Renal cortex interstitium (tissue), 11 donors: ENCODE measurements around the gene SRA1. TPM values are rescaled to one million over a fixed set of nuclear protein-coding genes. Genes with fewer than 3 reads are reported as not detected.
A peak's percentile ranks its signal among the peaks of the same experiment; 100 is the strongest.
"Not testable (repeated sequence)": the region's sequence is repeated elsewhere in the genome, so short reads cannot be mapped to it uniquely, and the experiment has no call there.

ENCODE experiments used
- DNase-seq, 11 donors: peaks; one replicate each; pipeline ENCODE4 v3.0.0-alpha.2; 2013; ENCODE audit warnings: low read depth in 9 of 11, low spot score in 4 of 11; ENCODE audit errors: extremely low read depth in 1 of 11
- polyA plus RNA-seq, 3 donors: library from polyadenylated mRNA; unstranded; fragments of 120-200 nt; gene quantifications; one replicate each; pipeline ENCODE4 v1.2.1, GENCODE V29; 2013; ENCODE audit not compliant: insufficient read length in 3 of 3

SRA1 gene
- polyA plus RNA-seq, 3 donors, result 23.8 to 31.7 (median 27.1) TPM

DNA sequence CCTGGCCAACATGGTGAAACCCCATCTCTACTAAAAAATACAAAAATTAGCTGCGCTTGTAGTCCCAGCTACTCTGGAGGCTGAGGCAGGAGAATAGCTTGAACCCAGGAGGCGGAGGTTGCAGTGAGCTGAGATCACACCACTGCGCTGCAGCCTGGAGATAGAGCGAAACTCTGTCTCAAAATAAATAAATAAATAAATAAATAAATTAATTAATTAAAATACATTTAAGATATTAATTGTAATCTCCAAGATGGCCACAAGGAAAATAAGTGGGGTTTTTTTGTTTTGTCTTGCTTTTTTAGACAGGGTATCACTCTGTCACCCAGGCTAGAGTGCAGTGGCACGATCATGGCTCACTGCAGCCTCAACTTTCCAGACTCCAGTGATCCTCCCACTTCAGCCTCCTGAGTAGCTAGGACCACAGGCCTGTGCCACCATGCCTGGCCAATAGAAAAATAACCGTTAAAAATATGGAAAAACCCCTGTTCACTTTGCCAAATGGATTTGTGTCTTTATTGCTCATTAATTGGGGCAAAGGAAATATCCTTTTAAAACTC is 22.0 kb upstream of the SRA1 start:
- DNase-seq, result not testable (repeated sequence)

DNA sequence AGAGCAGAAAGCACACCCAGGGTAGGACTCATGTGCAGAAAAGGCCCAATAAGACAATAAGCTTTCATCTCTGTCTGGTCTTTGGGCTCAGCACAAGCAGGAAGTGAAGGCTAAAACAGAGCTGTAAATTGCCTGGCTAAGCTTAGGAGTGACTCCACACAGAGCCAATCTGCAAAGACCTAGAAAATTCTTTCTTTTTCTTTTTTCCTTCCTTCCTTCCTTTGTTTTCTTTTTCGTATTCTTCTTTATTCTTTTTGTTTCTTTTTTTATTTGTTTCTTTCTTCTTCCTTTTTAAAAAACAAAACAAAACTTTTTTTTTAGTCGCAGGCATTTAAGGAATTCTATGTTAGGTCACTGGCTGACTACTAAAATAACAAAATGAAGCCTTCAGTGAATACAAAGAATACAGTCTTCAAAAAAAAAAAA is 19.5 kb upstream of the SRA1 start:
- no peak for DNase-seq

DNA sequence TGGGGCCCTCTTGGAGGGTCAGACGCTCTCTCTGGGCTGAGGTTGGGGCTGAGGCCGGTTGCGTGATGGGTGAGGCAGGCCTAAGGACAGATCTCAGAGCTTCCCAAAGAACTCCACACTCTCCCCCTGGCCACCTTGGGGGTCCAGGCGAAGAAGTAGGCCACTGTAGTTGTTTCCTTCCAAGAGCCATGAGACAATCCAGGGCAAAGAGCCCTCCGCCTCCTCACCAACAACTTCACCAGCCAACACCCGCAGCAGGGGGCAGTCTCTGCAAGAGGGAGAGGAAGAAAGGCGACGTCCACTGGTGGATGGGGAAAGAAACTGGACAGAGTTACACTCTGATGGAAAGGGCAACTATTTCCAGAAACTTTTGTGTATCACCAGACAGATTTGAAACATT is 18.0 kb upstream of the SRA1 start:
- DNase-seq, result no peak

DNA sequence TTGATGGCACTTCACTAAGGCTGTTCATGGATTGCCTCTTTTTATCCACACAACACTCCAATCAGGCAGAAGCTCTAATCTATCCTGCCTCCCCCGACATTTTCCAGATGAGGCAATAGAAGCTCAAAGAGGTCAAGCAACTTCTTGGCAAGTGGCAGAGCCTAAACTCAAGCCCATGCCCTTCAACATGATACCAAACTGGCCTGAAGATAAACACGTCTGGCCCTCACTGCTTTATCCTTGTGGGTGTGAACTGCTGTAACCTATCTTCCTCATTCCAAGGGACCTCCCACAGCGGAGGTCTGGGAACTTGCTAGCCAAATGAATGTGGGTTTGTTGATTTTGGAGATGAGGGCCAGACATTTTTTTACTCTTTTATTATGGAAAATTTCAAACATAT is 16.9 kb upstream of the SRA1 start:
- no peak for DNase-seq

DNA sequence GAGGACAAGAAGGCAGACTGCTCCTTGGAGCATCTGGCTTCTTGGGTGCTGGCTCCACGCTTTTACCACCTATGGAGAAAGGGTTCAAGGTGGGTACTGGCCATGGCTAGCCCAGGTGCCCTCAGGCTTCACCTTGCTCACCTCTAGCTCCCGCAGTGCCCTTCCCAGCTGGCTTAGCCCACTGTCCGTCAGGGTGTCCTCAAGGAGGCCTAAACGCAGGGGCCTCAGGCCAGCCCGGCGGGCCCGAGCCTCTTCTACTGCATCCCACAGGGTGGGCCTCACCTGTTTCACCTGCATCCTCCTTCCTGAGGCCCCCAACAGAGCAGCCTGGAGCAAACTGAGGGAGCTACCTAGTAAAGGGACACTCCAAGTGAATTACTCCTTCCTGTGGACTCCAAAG is 16.4 kb upstream of the SRA1 start:
- DNase-seq, result no peak

DNA sequence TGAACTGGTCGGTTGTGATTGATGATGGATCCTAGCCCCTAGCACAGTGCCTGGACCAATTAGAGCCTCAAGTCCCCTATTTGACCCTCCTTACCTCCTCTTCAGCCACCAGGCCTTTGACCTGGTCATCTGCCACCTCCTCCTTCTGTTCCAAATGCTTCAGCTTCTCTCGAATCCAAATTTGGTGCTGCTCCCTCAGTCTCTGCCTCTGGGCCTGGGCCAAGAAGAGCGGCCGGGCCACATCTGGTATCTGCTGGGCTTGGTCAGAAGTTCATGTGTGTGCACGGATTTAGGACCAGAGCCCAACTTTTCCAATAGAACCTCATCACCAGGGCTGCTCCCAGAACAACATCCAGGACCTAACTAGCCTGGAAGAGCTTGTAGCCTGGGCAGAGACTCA is 13.8 kb upstream of the SRA1 start:
- no peak for DNase-seq

DNA sequence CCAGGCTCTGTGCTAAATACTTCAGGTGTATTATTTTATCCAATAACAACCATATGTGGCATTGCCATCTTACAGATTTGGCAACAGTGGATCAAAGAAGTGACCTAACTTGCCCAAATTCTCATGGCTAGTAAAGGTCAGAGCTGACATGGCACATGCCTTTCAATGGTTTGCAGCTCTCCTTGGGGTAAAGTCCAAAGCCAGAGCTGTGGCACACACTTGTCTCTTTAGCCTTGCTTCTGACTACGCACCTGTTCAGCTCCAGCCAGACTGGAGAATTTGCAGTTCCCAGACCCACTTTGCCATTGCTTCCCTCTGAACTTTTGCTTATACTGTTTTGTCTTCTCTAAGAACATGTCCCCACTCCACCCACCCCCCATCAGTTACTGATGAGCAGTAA is 13.2 kb upstream of the SRA1 start:
- DNase-seq, result no peak

DNA sequence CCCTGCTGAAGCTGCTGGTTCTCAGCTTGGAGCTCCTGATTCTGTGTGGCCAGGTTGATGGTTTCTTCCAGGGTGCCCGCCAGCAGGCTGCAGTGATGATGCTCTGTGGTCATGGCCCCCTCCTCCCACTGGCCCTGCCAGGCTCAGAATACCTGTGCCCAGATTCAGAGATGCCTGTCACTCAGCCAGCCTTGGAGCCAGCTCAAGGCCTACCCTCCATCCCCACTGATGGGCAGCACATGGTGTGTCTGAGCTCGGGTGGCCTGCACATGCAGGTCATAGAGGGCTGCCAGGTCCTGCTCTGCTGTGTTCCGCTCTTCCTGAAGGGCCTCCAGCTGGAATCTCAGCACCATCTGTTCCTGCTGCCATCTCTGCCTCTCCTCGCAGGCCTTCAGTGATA is 12.8 kb upstream of the SRA1 start:
- DNase-seq, result no peak

DNA sequence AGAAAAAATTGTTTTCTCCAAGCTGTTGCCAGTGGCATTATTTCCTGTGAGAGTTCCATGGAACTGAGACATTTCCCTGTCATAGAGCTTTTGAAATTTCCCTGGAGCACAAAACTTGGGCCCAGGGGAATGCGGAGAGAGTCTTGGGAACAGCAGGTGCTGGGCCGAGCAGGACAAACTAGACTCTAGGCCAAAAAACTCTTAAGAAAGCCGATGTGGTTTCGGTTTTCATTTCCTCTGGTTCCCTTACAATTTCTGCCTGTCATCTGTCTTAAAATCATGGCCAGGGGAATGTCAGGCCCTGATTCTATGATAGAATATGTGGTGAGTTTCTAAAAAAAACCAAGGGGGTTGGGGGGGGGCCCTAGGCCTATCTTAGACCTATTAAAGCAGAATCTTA is 11.9 kb upstream of the SRA1 start:
- DNase-seq, result no peak

DNA sequence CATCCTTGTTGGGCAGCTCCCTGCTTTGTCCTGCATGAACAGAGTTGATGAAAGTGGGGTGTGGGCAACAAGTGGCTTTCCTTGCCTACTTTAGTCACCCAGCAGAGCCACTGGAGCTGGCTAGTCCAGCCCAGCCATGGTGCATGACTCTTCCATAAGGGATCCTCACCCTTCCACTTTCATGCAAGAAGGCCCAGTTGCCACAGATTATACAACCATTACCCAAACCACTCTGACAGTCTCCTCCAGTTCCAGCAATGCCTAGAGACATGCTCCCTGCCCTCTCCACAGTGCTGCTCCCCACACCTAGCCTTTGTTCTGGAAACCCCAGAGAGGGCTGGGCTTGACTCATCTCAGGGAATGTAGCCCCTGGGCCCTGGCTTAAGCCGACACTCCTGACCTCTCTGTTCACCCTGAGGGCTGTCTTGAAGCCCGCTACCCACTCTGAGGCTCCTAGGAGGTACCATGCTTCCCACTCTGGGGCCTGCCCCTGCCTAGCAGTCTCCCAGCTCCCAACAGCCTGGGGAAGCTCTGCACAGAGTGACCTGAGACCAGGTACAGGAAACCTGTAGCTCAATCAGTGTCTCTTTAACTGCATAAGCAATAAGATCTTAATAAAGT is 11.3 kb upstream of the SRA1 start:
- no peak for DNase-seq

DNA sequence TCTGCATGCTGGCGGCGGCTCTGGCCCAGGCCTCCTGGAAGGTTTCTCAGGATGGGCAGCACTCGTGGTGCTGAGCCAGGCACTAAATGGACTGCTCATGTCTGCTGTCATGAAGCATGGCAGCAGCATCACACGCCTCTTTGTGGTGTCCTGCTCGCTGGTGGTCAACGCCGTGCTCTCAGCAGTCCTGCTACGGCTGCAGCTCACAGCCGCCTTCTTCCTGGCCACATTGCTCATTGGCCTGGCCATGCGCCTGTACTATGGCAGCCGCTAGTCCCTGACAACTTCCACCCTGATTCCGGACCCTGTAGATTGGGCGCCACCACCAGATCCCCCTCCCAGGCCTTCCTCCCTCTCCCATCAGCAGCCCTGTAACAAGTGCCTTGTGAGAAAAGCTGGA is 10.6 kb upstream of the SRA1 start:
- no peak for DNase-seq

DNA sequence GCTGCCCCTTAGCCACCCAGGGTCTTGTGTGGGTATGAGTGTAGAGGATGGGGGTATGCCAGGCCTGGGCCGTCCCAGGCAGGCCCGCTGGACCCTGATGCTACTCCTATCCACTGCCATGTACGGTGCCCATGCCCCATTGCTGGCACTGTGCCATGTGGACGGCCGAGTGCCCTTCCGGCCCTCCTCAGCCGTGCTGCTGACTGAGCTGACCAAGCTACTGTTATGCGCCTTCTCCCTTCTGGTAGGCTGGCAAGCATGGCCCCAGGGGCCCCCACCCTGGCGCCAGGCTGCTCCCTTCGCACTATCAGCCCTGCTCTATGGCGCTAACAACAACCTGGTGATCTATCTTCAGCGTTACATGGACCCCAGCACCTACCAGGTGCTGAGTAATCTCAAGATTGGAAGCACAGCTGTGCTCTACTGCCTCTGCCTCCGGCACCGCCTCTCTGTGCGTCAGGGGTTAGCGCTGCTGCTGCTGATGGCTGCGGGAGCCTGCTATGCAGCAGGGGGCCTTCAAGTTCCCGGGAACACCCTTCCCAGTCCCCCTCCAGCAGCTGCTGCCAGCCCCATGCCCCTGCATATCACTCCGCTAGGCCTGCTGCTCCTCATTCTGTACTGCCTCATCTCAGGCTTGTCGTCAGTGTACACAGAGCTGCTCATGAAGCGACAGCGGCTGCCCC is 10.0 kb upstream of the SRA1 start:
- DNase-seq, result no peak

DNA sequence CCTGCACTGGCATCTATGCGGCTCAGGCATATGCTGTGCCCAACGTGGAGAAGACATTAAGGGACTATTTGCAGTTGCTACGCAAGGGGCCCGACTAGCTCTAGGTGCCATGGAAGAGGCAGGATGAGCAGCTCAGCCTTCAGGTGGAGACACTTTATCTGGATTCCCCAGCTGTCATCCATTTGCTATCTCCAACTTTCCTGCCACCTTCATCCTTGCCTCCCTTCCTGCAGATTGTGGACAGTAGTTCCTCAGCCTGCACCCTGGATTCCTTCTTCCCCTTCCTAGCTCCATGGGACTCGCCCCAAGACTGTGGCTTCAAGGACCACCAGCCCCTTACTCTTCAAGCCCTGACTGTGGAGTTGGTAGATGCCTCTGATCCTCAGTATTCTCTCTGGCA is 9.4 kb upstream of the SRA1 start:
- no peak for DNase-seq

DNA sequence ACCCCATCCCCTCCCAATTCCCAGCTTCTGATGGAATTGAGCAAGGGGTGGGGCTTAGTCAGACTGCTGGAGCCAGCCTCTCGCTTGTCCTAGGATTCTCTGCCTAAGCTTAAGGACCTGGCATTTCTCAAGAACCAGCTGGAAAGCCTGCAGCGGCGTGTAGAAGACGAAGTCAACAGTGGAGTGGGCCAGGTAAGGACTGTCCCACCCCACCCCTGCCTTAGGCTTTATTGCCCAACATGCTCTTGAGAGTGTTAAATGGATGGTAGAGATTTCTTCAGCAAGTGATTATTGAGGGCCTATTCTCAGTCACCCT is 8.5 kb upstream of the SRA1 start:
- DNase-seq, result no peak

DNA sequence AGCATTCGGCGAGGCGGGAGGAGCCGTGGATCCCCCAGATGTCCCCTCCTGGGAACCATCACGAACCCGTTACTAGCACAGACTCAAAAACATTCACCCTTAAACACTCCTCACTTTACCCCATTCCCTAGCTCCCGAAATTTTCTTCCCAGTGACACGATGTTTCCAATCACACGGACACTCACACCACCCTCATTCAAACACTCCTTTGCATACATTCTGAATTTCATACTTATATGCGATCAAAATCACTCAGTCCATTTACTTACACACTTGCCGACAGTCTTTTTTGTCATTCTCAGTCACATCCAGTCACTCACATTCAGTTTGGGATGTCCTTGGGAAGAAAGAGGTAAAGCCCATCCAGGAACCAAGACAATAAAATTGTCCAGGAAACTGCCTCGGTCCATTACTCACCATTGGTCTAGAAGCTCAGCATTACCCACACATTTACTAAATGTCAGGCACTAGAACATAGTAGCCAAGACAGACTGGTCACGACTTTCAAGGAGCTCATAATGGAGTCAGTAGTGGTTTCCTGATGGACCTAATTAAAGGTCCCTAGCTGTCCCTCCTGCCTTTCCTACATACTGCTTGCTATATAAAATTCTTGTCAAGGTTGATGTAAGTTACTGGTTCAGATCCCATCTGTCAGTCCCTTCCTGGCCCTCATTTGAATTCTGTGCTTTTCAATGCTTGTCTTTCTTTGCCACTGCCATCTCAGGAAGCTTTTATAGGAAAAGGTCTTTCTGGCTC is 7.9 kb upstream of the SRA1 start:
- no peak for DNase-seq

DNA sequence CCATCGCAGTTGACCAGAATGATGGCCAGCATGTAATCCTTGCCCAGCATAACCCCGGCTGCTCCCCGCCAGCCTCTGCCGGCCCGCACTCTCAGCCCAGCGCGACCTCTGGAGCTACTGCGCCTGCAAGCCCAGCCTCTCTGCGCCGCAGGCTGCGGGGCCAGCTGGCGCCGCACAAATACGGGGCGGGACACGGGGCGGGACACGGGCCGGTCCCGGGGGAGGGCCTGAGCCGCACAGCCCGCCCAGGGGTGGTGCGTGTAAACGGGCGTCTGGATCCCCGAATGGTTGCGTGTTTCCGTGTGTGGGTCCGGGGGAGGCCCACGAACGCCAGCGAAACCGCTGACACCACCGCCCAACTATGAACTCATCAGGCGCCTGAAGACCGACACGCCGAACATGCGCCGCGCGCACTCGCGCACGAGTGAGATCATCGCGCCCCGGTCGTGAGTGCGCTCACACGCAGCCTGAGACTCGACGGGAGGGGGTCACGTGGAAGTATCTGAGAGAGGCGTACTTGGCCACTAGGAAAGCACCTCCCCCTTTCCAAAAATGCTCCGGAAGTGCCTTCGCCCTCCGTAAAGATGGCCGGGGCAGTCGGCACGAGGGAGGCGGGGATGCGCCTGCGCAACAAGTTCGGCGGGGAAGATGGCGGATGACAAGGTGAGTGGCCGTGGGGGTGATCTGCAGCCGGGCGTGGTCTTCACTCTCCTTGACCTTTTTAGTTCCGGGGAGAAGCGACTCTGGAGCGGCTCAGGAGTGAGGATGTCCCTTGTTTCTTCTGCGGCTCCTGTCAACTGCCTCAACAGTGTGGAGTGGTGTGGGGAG is 7.1 kb upstream of the SRA1 start, which contains the start of the genes APBB3 and SLC35A4:
Gene APBB3 (minus strand): TSS at position 403 of the 828 bp plus-strand sequence. CDS start 353 bp downstream, at position 50.
Gene SLC35A4 (plus strand): TSS at position 633 of the 828 bp plus-strand sequence. CDS start 2,342 bp downstream, outside the sequence.
- peak; percentile 92 to 98 (median 95) for DNase-seq

DNA sequence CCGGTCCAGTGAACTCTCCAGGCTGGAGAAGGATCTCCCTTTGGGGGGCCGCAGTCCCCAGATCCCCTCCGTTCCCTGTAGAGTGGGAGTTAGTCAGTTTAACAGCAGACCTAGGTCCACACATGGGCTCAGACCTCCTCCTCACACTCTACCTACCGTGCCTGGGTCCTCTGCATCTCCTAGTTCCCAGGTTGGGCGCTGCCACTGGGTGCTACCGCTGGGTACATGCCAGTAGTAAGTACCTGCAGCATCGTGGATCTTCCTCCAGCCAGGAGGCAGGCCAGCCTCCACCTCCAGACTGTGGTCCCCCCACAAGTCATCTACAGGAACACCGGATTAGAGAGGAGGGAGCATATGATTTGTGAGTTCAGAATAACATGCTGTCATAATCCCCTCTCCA is 6.3 kb upstream of the SRA1 start:
- DNase-seq, result no peak

DNA sequence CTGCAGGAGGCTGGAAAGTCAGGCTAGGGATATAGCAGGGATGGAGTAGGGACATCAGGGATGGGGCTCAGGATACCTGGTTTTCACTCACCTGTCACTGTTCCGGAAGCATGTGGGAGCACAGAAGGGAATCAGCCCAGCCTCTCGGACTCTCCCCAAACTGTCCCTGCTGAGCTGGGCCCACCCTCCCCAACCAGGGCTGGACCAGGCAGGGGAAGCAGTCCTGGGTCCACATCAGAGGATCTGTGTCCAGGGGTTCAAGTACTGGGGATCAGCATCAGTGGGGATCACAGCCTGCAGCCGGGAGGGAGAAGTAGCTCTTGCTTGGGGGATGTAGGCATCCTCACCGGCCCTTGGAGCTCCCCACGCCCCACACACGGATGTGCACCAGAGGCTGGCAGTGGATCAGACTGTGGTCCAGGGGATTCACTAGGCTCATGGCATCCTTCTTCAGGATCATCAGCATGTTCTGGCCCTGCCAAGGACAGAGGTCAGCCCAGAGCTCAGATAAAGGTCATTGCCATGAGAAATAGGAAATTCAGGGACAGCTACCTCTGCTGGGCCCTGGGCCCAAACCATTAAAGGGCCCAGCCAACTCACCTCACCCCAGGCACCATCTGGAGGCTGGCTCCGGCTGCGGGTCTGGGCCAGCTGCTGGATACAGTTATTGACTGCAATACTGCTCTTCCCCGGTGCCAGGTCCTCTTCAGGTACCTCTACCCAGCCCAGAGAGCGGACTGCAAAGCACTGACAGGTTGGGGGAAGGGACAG is 4.7 kb upstream of the SRA1 start:
- DNase-seq, result no peak

DNA sequence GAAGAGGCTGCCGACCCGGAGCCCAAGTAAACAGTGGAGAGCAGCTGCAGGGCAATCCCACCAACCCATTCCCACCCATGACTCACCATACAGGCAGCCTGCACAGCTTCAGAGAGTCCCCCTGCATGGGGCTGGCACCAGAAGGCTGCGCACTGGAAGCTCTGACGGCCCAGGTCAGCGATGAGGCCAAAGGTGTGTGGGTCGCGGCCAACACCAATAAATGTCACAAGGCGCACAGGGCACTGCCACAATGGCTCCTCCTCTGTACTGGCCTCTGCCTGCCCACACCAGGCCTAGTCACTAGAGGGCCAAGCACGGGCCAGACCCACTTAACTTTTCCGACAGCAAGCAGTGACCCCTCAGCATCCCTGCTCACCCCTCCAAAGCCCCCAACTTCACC is 3.0 kb upstream of the SRA1 start:
- DNase-seq, result no peak
